Gastrocnemius medialis (tissue), 4 donors: ENCODE measurements around the gene GEN1.

Source experiments
- POLR2A ChIP-seq, 2 donors: fragments of 450-650 bp; IDR thresholded peaks; one replicate each; pipeline ENCODE4 v1.6.1; 2017; ENCODE audit warnings: antibody characterized with exemption in 2 of 2, mild to moderate bottlenecking in 2 of 2, moderate library complexity in 2 of 2
- TF ChIP-seq, protein P1 (sequence below), 5 experiments: fragments of 450-650 bp in 3 of 5; fragments of 200-600 bp in 2 of 5; sonication (generic) in 2 of 5; IDR thresholded peaks in 4 of 5; conservative IDR thresholded peaks in 1 of 5; 1 replicate in 4 of 5; 2 replicates in 1 of 5; pipeline ENCODE4 v1.5.1; 2016 to 2019; ENCODE audit warnings: antibody characterized with exemption in 5 of 5, mild to moderate bottlenecking in 3 of 5, moderate library complexity in 3 of 5

DNA sequence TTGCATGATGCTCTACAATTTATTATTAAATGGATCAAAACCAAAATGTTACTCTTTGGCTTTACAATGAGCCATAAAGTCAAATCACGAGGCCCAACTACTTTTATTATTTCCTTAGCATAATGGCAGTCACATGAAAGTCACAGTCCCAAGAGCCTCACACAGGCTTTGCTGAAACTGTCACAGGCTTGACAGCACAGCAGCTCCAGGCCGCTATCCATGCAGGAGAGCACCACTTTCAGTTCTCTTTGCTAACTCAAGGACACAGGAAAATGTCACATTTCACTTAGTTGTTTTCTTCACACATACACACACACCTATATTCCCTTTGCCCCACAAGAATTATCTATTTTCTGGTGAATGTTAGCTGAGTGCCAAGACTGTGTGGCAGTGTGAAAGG lies 51.2 kb downstream of the GEN1 start:
- no peak for TF ChIP-seq POLR2A (IDR thresholded peaks at IDR 0.05)
- TF ChIP-seq, protein P1, sequence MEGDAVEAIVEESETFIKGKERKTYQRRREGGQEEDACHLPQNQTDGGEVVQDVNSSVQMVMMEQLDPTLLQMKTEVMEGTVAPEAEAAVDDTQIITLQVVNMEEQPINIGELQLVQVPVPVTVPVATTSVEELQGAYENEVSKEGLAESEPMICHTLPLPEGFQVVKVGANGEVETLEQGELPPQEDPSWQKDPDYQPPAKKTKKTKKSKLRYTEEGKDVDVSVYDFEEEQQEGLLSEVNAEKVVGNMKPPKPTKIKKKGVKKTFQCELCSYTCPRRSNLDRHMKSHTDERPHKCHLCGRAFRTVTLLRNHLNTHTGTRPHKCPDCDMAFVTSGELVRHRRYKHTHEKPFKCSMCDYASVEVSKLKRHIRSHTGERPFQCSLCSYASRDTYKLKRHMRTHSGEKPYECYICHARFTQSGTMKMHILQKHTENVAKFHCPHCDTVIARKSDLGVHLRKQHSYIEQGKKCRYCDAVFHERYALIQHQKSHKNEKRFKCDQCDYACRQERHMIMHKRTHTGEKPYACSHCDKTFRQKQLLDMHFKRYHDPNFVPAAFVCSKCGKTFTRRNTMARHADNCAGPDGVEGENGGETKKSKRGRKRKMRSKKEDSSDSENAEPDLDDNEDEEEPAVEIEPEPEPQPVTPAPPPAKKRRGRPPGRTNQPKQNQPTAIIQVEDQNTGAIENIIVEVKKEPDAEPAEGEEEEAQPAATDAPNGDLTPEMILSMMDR (IDR thresholded peaks at IDR 0.05 in 4 of 5, conservative IDR thresholded peaks at IDR 0.05 in 1 of 5): no peak
